NT2/D1 (cell line): Measurements from ENCODE around the gene ATG9B.

Experiments
- SUZ12 ChIP-seq: IDR thresholded peaks from 2 replicates; pipeline ENCODE4 v1.6.1; 2011; ENCODE audit not compliant: insufficient read length, insufficient read depth; ENCODE audit errors: extremely low read depth
- ZNF274 ChIP-seq: IDR thresholded peaks from 2 replicates; pipeline ENCODE4 v1.6.1; 2011; ENCODE audit warnings: mild to moderate bottlenecking, low read depth, low read length

- TF ChIP-seq SUZ12, result no peak
- TF ChIP-seq ZNF274, result no peak
Measured at GRCh38 chr7:150989456-150989855, 34.8 kb downstream of the ATG9B start.
